HG02885 (cell line): ENCODE results near the gene APP.
"Not testable (repeated sequence)": the region's sequence is repeated elsewhere in the genome, so short reads cannot be mapped to it uniquely, and the experiment has no call there.

ENCODE experiments used
- ATAC-seq: cut with Tn5 transposase; IDR thresholded peaks from one replicate; pipeline ENCODE4 v1.9.1; 2021; ENCODE audit warnings: mild to moderate bottlenecking; ENCODE audit not compliant: unreplicated experiment, poor library complexity

The APP gene

GRCh38 chr21:26165331-26165730 is 5.2 kb downstream of the APP start:
- no peak for ATAC-seq

- no peak for ATAC-seq
These were observed 6.3 kb downstream of the APP start for GRCh38 chr21:26164311-26164710.

GRCh38 chr21:26162081-26162480 is 8.5 kb downstream of the APP start:
- ATAC-seq, result no peak

GRCh38 chr21:26159869-26160268 is 10.7 kb downstream of the APP start:
- no peak for ATAC-seq

GRCh38 chr21:26157801-26158200 is 12.8 kb downstream of the APP start:
- ATAC-seq, result no peak

- no peak for ATAC-seq
These were observed 15.8 kb downstream of the APP start for GRCh38 chr21:26154753-26155152.

- ATAC-seq, result no peak
These were observed 16.8 kb downstream of the APP start for GRCh38 chr21:26153758-26154157.

GRCh38 chr21:26148840-26149354 is 21.7 kb downstream of the APP start:
- ATAC-seq, result no peak

GRCh38 chr21:26148071-26148839 is 22.3 kb downstream of the APP start:
- ATAC-seq, result no peak

GRCh38 chr21:26147535-26147934 is 23.0 kb downstream of the APP start:
- no peak for ATAC-seq

GRCh38 chr21:26146681-26147080 is 23.9 kb downstream of the APP start:
- ATAC-seq, result no peak

- ATAC-seq, result no peak
These were observed 26.5 kb downstream of the APP start for GRCh38 chr21:26144031-26144430.

- ATAC-seq, result no peak
These were observed 28.2 kb downstream of the APP start for GRCh38 chr21:26142363-26142762.

- no peak for ATAC-seq
These were observed 29.6 kb downstream of the APP start for GRCh38 chr21:26140926-26141325.

GRCh38 chr21:26140164-26140579 is 30.4 kb downstream of the APP start:
- ATAC-seq, result no peak

GRCh38 chr21:26138615-26139257 is 31.8 kb downstream of the APP start:
- ATAC-seq, result no peak

- ATAC-seq, result no peak
These were observed 33.0 kb downstream of the APP start for GRCh38 chr21:26137379-26138060.

GRCh38 chr21:26136671-26137070 is 33.9 kb downstream of the APP start:
- peak; percentile 86 for ATAC-seq

GRCh38 chr21:26135520-26135919 is 35.0 kb downstream of the APP start:
- no peak for ATAC-seq

- ATAC-seq, result no peak
These were observed 39.0 kb downstream of the APP start for GRCh38 chr21:26131554-26131953.

- ATAC-seq, result not testable (repeated sequence)
These were observed 39.5 kb downstream of the APP start for GRCh38 chr21:26131053-26131452.
